ENCODE measurements around the gene ZFYVE21.

ZFYVE21 gene

GRCh38 chr14:103730490-103731035, 15.0 kb downstream of the ZFYVE21 start:
- no peaks in the 10 kb centered on the region for H3K27me3 ChIP-seq (ENCODE audit: insufficient read depth, poor library complexity, severe bottlenecking)
- no peak for DNase-seq (ENCODE audit: low read depth in 1 of 2, low spot score in 1 of 2)

GRCh38 chr14:103731481-103731880, 15.9 kb downstream of the ZFYVE21 start:
- TF ChIP-seq POLR2AphosphoS5 (IDR thresholded peaks at IDR 0.05; ENCODE audit: low read depth) (no peak), SPI1 (IDR thresholded peaks at IDR 0.05; ENCODE audit: borderline replicate concordance, low read depth) (no peak), CTCF (IDR thresholded peaks at IDR 0.05; ENCODE audit: insufficient read depth, low read length) (no peak), GABPA (IDR thresholded peaks at IDR 0.05; ENCODE audit: low read depth) (no peak), REST (IDR thresholded peaks at IDR 0.05; ENCODE audit: insufficient replicate concordance, low read depth) (no peak)
- H3K27ac ChIP-seq (replicated peaks) = no peak overlapping the region

More at GRCh38 chr14:103730490-103731035, 15.0 kb downstream of the ZFYVE21 start:
- TF ChIP-seq REST (IDR thresholded peaks at IDR 0.05; ENCODE audit: insufficient replicate concordance, low read depth) (no peak), CTCF (IDR thresholded peaks at IDR 0.05; ENCODE audit: insufficient read depth, low read length) (no peak), POLR2AphosphoS5 (IDR thresholded peaks at IDR 0.05; ENCODE audit: low read depth) (no peak), GABPA (IDR thresholded peaks at IDR 0.05; ENCODE audit: low read depth) (no peak), SPI1 (IDR thresholded peaks at IDR 0.05; ENCODE audit: borderline replicate concordance, low read depth) (no peak)
- Histone ChIP-seq H3K27ac (replicated peaks) (no peak overlapping the region), H3K4me3 (replicated peaks; ENCODE audit: insufficient read depth, low read length) (no peak overlapping the region)

GRCh38 chr14:103731916-103732867, 16.6 kb downstream of the ZFYVE21 start:
- Histone ChIP-seq H3K27me3 (ENCODE audit: insufficient read depth, poor library complexity, severe bottlenecking) (no peaks in the 10 kb centered on the region), H3K4me3 (replicated peaks; ENCODE audit: insufficient read depth, low read length) (no peak overlapping the region), H3K27ac (replicated peaks) (no peak overlapping the region)
- no peak for DNase-seq (ENCODE audit: low read depth in 1 of 2, low spot score in 1 of 2)
- TF ChIP-seq CTCF (IDR thresholded peaks at IDR 0.05; ENCODE audit: insufficient read depth, low read length) (no peak), GABPA (IDR thresholded peaks at IDR 0.05; ENCODE audit: low read depth) (no peak)

More at GRCh38 chr14:103731481-103731880, 15.9 kb downstream of the ZFYVE21 start:
- H3K27me3 ChIP-seq (ENCODE audit: insufficient read depth, poor library complexity, severe bottlenecking) = no peaks in the 10 kb centered on the region
- no peak for DNase-seq (ENCODE audit: low read depth in 1 of 2, low spot score in 1 of 2)
- H3K4me3 ChIP-seq (replicated peaks; ENCODE audit: insufficient read depth, low read length) = no peak overlapping the region

Measured in HL-60 (cell line).